Mesothelial cell of epicardium (in vitro differentiated cells): ENCODE measurements around the gene EBI3. TPM values are rescaled to one million over a fixed set of nuclear protein-coding genes. Genes with fewer than 3 reads are reported as not detected.
A peak's percentile ranks its signal among the peaks of the same experiment; 100 is the strongest.
"Not testable (repeated sequence)": the region's sequence is repeated elsewhere in the genome, so short reads cannot be mapped to it uniquely, and the experiment has no call there.

Experiments used
- DNase-seq, 2 experiments: peaks; one replicate each; pipeline ENCODE4 v3.0.0; 2021; ENCODE audit warnings: low spot score in 2 of 2; ENCODE audit not compliant: unreplicated experiment in 2 of 2
- H3K27ac Mint-ChIP-seq: 2 replicates; pipeline ENCODE4 v1.8.0; 2021; ENCODE audit warnings: mixed read lengths
- H3K27me3 Mint-ChIP-seq: 2 replicates; pipeline ENCODE4 v1.8.0; 2021; ENCODE audit warnings: low read depth, mixed read lengths
- H3K36me3 Mint-ChIP-seq: 2 replicates; pipeline ENCODE4 v1.8.0; 2021; ENCODE audit warnings: mixed read lengths
- H3K4me1 Mint-ChIP-seq: 2 replicates; pipeline ENCODE4 v1.8.0; 2021; ENCODE audit warnings: mixed read lengths
- H3K4me3 Mint-ChIP-seq: 2 replicates; pipeline ENCODE4 v1.8.0; 2021; ENCODE audit warnings: mild to moderate bottlenecking, moderate library complexity, mixed read lengths
- H3K9me3 Mint-ChIP-seq: 2 replicates; pipeline ENCODE4 v1.8.0; 2021; ENCODE audit warnings: mixed read lengths
- total RNA-seq: library from RNA; stranded (reverse); gene quantifications from 3 replicates; pipeline ENCODE4 v1.2.1, GENCODE V29; 2021
- TF ChIP-seq, protein P1 (sequence below): fragments of 200-600 bp; sonication (generic); IDR thresholded peaks from one replicate; pipeline ENCODE4 v1.5.0; 2021; ENCODE audit warnings: antibody characterized with exemption; ENCODE audit not compliant: unreplicated experiment

EBI3 gene
- total RNA-seq, 1 donor from 2014 or later, result 0.96 TPM

DNA sequence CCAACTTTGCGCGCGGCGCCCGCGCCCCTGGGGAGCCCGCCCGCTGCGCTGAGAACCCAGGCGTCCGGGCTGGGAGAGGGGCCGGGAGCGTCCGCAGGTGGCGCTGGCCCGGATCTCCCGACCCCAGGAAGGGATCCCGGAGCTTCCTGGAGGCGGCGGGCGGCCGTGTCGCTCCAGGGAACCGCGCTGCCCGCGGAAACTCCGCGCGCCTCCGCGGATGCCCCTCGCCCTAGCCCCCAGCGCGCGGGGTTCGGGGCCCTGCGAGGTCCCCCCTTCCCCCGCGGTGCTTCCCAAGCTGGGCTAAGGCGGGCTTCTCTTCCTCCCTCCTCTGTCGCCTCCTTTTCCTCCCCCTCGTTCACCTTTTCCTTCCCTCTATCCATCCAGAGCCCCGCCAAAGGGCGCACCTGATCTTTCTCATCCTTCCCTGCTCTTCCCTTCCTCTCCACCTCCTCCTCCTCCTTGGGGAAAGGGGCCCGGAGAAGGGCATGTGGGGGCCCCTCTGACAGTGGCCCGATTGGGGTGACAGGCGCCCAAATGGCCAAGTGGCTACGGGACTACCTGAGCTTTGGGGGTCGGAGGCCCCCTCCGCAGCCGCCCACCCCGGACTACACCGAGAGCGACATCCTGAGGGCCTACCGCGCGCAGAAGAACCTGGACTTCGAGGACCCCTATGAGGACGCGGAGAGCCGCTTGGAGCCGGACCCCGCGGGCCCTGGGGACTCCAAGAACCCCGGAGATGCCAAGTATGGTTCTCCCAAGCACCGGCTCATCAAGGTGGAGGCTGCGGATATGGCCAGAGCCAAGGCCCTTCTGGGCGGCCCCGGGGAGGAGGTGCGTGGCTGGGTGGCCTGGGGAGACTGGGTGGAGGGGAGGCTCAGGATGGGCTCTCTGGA is 50.5 kb downstream of the EBI3 start:
- Mint-ChIP-seq H3K36me3 (no peaks in the 10 kb centered on the region), H3K9me3 (no peaks in the 10 kb centered on the region), H3K4me1 (peaks cover 11% of the 10 kb centered on the region), H3K27me3 (peaks cover 46% of the 10 kb centered on the region), H3K4me3 (peak overlapping the region; percentile 73), H3K27ac (peak overlapping the region; percentile 30)
- TF ChIP-seq, protein P1, sequence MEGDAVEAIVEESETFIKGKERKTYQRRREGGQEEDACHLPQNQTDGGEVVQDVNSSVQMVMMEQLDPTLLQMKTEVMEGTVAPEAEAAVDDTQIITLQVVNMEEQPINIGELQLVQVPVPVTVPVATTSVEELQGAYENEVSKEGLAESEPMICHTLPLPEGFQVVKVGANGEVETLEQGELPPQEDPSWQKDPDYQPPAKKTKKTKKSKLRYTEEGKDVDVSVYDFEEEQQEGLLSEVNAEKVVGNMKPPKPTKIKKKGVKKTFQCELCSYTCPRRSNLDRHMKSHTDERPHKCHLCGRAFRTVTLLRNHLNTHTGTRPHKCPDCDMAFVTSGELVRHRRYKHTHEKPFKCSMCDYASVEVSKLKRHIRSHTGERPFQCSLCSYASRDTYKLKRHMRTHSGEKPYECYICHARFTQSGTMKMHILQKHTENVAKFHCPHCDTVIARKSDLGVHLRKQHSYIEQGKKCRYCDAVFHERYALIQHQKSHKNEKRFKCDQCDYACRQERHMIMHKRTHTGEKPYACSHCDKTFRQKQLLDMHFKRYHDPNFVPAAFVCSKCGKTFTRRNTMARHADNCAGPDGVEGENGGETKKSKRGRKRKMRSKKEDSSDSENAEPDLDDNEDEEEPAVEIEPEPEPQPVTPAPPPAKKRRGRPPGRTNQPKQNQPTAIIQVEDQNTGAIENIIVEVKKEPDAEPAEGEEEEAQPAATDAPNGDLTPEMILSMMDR, result no peak
- no peak for DNase-seq

DNA sequence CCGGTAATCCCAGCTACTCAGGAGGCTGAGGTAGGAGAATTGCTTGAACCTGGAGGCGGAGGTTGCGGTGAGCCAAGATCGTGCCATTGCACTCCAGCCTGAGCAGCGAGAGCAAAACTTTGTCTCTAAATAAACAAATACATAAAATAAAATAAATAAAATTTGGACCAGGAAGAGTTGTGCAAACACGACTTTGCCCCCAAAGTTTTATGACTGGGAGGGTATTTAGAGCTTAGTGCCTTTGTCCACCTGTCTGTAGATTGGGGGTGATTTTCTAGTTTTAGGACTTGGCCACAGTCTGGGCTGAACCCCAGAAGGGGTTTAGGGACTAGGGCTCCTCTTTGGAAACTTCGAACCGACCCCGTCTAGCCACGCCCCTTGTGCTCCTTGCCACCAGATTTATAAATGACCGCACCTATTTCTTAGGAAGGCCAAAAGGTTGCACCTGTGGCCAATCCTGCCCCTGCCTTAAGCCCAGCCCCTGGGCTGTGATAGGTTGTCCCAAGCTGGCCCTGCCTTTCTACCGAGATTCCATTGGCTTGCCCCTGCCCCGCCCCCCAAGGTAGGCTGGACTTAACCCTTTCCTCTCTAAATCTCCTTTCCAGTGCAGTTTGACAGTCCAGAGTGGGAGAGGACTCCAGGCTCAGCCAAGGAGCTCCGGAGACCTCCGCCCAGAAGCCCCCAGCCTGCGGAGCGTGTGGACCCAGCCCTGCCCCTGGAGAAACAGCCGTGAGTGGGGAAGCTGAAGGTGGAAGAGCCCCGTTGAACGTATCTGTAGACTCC is 55.0 kb downstream of the EBI3 start:
- no peaks in the 10 kb centered on the region for H3K36me3 Mint-ChIP-seq
- H3K4me1 Mint-ChIP-seq, result peaks cover 3% of the 10 kb centered on the region
- H3K27ac Mint-ChIP-seq, result no peak overlapping the region
- H3K4me3 Mint-ChIP-seq, result no peak overlapping the region
- H3K27me3 Mint-ChIP-seq, result peaks cover 39% of the 10 kb centered on the region
- TF ChIP-seq, protein P1, result no peak
- no peak for DNase-seq
- H3K9me3 Mint-ChIP-seq, result no peaks in the 10 kb centered on the region

DNA sequence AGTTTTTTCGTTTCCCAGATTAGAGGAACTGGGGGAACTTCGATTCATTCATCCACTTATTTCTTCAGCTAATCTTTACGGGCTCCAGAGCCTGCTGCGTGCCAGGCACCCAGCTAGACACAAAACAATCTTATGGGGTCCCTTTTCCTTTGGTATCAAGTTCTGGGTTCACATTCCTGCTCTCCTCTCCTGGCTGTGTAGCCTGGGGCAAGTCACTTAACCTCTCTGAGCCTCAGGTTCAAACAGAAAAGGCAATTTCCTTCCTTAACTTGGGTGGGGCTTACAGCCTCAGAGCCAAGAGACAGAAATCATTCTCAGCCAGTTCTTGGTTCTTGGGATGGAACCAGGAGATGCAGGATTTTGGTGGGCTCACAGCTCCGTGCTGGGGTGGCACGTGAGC is 55.7 kb downstream of the EBI3 start:
- no peaks in the 10 kb centered on the region for H3K9me3 Mint-ChIP-seq
- no peak for DNase-seq
- TF ChIP-seq, protein P1, result no peak
- no peaks in the 10 kb centered on the region for H3K4me1 Mint-ChIP-seq
- no peak overlapping the region for H3K4me3 Mint-ChIP-seq
- H3K27ac Mint-ChIP-seq, result no peak overlapping the region
- H3K27me3 Mint-ChIP-seq, result peaks cover 35% of the 10 kb centered on the region
- no peaks in the 10 kb centered on the region for H3K36me3 Mint-ChIP-seq

DNA sequence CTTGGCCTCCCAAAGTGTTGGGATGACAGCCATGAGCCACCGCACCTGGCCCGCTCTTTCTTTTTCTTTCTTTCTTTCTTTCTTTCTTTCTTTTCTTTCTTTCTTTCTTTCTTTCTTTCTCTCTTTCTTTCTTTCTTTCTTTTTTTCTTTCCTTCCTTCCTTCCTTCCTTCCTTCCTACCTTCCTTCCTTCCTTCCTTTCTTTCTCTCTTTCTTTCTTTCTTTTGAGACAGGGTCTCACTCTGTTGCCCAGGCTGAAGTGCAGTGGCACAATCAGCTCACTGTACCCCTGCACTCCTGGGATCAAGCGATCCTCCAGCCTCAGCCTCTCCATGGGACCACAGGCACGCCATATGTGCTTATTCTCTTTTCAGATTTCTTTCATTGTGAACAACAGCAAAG is 56.8 kb downstream of the EBI3 start:
- not testable (repeated sequence) for H3K9me3 Mint-ChIP-seq, H3K4me3 Mint-ChIP-seq, H3K4me1 Mint-ChIP-seq, H3K27ac Mint-ChIP-seq, H3K36me3 Mint-ChIP-seq, DNase-seq
- H3K27me3 Mint-ChIP-seq, result peaks cover 24% of the 10 kb centered on the region

Other genes with a start within 250 kb of the EBI3 start
- gene EEF2, start 244.1 kb upstream of the EBI3 start, total RNA-seq, result 2,808 to 2,923 TPM (median 2,892 TPM) in 3 replicates
- gene PIAS4, start 221.8 kb upstream of the EBI3 start, total RNA-seq, result 47.9 to 50.1 TPM (median 48.0 TPM) in 3 replicates
- gene ZBTB7A, start 162.6 kb upstream of the EBI3 start, total RNA-seq, result 27.3 to 27.9 TPM (median 27.7 TPM) in 3 replicates
- 147 to 161 TPM (median 152 TPM) in 3 replicates for gene MAP2K2, start 105.4 kb upstream of the EBI3 start, total RNA-seq
- not detected in 3 replicates for gene CREB3L3, start 75.9 kb upstream of the EBI3 start, total RNA-seq
- gene SIRT6, start 47.0 kb upstream of the EBI3 start, total RNA-seq, result 25.4 to 31.9 TPM (median 25.6 TPM) in 3 replicates
- gene ANKRD24, start 46.8 kb upstream of the EBI3 start, total RNA-seq, result 0.75 to 0.98 TPM (median 0.86 TPM) in 3 replicates
- gene YJU2, start 17.6 kb downstream of the EBI3 start, total RNA-seq, result 19.5 to 22.1 TPM (median 21.3 TPM) in 3 replicates
- gene SHD, start 49.7 kb downstream of the EBI3 start, total RNA-seq, result 3.2 to 4.8 TPM (median 4.0 TPM) in 3 replicates
- 0.29 TPM in 1 of 3 replicates, not detected in the others for gene TMIGD2, start 72.9 kb downstream of the EBI3 start, total RNA-seq
- 16.4 to 17.7 TPM (median 17.1 TPM) in 3 replicates for gene FSD1, start 75.1 kb downstream of the EBI3 start, total RNA-seq
- 74.0 to 79.4 TPM (median 75.3 TPM) in 3 replicates for gene STAP2, start 109.3 kb downstream of the EBI3 start, total RNA-seq
- 34.6 to 42.4 TPM (median 42.2 TPM) in 3 replicates for gene MPND, start 114.0 kb downstream of the EBI3 start, total RNA-seq
- 89.9 to 91.7 TPM (median 90.1 TPM) in 3 replicates for gene SH3GL1, start 171.0 kb downstream of the EBI3 start, total RNA-seq
- gene CHAF1A, start 173.1 kb downstream of the EBI3 start, total RNA-seq, result 30.9 to 35.1 TPM (median 33.1 TPM) in 3 replicates
- 67.7 to 71.0 TPM (median 69.9 TPM) in 3 replicates for gene UBXN6, start 228.3 kb downstream of the EBI3 start, total RNA-seq
- 87.6 to 91.3 TPM (median 88.9 TPM) in 3 replicates for gene HDGFL2, start 242.8 kb downstream of the EBI3 start, total RNA-seq